Activated T-cell treated with anti-CD3 and anti-CD28 coated beads for 24 hours (primary cell): Measurements from ENCODE around the gene SLC16A2.
"Not testable (repeated sequence)": the region's sequence is repeated elsewhere in the genome, so short reads cannot be mapped to it uniquely, and the experiment has no call there.

Source experiments
- DNase-seq: peaks from one replicate; pipeline ENCODE4 v3.0.0-alpha.2; 2020; ENCODE audit warnings: low read depth

Gene SLC16A2

DNA sequence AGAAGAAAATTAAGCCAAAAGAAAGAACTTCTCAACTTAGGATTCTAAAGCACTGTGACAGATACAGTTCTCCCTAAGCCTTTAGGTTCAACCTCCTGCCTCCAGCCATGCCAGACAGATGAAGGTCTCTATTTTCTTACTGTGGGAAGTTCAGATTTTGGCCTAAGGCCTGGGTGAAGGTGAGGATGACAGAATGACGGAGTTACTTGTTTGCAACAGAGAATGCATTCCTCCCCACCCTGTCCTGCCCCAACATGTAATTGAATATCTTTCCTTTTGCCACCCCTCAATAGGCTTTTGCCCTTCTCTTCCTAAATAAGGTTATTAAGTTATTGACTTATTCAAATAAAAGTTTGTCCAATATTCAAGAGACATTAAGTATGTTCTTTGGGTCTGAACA lies 25.6 kb downstream of the SLC16A2 start:
- no peak for DNase-seq

DNA sequence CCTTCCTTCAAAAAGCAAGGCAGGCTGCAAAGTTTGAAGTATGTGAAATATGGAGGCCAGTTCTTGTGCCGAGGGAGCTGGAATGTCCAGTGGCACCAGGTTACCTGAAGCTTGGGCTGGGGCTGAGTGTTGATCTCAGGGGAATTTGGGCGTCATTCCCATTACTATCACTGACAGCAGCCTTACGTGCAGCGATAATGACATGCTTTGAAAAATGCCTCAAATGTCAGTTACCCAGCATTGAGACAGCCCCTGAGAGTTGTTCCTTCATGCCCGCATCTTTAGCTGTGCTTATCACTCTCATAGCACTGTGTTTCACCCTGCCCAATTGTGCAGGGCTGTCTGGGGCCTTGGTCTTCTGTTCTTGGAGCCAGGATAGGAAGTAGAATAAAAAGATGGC lies 27.4 kb downstream of the SLC16A2 start:
- DNase-seq, result no peak

DNA sequence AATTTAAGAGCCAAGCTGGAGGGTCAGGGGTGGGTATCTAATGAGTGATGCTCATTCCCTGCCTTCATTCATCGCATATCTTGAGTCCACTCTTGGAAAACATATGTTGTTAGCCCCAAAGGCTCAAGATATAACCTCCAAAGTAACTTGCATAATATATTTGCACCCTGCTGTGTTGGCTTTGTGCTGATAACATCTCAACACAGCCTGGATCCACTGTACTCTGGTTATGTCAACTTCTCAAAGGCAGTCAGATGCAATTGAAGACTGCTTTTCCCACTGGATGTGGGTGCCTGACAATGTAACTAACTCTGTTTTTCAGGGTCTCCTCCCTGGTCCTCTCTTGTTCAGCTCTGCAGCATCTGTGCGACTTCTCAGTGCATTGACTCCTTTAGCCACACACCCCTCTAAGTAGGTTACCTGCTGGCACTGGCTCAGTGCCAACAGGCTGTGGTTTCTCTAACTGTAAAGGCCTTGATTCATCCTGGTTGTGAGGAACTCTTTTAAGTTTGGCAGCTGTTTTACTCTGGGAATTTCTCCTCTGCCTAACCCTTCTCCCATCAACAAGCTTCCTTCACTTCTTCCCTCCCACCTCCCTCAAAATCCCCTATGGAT lies 28.1 kb downstream of the SLC16A2 start:
- peak; percentile 11 for DNase-seq

DNA sequence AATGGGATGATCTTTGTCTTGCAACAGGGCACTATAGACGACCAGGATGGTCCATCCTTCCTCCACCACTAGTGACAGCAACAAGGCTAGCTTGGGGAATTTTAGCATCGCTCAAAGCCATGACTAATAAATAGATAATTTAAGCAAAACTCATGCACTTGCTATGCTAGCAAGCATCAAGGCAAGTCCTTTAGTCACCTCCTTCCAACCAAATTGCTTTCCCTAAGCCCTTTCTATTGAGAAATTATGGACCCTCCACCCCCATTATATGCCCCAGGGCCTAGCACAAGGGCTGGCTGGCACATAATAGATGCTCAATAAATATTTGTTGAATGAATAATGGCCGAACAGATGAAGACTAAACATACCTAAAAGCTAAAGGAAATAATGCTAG lies 28.6 kb downstream of the SLC16A2 start:
- no peak for DNase-seq

DNA sequence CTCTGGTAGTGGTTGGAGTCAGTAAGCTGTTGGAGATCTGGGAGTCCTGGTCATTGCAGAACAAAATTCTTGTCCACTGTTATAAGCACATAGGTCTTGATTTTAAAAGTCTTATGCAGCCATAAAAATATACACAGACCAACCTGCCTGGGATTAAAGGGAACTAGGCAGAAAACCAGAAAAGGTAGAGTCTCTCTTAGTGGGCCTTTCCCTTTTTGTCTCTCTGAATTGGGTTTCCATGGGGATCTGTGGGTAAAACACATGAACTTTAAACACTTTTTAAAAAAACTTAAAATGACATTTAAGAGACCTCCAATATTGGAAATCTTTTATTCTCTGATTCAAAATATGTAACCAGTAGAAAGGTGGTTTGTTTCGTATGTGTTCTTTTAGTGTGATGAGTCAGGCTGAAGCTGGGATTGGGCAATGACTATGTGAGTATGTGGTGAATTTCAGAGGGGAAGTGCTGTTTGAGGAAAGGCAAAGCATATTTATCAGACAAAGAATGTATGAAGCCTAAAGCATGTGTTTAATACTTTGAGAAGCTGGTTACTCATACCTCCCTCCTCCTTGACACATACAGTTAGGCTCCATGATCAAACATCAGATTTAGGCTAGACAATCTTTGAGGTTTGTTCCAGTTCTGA lies 29.6 kb downstream of the SLC16A2 start:
- no peak for DNase-seq

DNA sequence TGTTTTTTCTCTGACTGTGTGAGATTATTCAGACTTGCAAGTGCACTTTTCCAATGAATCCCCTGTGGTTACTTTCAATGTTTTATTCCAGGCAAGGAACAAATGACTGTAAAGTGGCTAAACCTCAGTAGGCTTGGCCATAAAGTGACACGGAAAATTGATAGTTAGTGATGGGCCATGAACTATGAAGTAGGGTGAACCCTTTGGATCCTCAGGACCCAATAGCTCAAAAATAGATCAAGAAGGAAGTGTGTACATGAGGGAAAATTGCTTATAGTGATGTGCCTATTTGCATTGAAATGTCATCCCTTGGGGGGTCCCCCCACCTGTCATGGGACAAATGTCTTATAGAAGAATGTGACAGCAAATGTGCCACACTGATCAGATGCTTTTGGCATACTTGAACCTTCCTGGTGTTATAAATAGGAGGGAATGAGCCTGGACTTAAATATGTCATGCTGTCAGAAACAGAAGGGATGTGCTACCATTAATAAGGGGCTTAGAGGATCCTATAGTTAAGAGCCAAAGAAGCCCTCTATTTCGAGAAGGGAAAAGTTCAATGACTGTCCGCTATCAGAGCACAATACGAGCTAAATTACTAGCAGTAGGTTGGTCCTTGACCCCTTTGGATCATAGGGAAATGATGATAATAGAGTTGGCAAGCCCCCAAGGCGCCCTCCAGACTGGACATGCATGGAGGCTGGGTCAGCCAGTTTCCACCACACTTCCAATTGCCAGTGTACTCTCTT lies 30.3 kb downstream of the SLC16A2 start:
- no peak for DNase-seq

DNA sequence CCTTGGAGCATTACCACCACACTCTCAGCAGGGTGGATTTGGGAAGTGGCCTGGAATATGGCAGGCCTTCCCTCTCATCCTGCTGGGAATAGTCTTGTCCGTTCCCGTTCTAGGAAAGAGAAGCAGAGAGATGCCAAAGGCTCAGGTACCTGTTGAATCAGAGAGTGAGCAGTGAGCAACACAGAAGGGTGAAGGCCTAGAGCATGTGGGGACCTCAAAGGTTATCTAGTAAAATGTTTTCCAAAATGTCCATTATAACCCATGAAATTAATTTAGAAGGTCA lies 30.8 kb downstream of the SLC16A2 start:
- DNase-seq, result no peak

DNA sequence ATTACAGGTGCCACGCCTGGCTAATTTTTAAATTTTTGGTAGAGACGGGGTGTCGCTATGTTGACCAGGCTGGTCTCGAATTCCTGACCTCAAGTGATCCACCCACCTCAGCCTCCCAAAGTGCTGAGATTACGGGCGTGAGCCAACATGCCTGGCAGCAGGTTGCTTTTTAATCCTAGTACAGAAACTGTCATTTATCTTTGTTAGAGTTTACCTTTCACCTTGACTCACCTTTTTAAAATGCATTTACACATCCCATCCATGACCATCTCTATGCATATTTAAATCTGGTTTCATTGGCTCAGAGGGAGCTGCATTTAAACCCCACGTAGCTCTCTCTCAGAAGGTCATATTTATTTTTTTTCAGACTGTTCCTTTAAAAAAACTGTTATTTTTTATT lies 31.9 kb downstream of the SLC16A2 start:
- no peak for DNase-seq

DNA sequence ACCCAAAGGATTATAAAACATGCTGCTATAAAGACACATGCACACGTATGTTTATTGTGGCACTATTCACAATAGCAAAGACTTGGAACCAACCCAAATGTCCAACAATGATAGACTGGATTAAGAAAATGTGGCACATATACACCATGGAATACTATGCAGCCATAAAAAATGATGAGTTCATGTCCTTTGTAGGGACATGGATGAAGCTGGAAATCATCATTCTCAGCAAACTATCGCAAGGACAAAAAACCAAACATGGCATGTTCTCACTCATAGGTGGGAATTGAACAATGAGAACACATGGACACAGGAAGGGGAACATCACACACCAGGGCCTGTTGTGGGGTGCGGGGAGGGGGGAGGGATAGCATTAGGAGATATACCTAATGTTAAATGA lies 32.9 kb downstream of the SLC16A2 start:
- not testable (repeated sequence) for DNase-seq

DNA sequence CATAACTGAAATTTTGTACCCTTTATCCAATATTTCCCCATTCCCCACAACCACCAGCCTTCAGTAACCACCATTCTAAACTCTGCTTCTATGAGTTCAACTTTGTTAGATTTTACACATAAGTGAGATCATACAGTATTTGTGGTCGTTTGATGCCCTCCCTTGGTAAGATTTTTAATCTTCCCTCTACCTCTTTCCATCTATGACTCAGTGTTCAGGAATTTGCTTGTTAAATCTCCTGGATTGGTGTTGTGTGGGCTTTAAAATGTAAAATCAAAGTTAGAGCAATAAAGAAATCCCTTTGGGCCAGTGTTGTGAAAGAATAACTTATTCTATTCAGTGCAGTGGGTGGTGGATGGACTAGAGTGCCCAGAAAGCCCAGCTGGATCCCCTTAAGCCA lies 37.4 kb downstream of the SLC16A2 start:
- DNase-seq, result no peak

DNA sequence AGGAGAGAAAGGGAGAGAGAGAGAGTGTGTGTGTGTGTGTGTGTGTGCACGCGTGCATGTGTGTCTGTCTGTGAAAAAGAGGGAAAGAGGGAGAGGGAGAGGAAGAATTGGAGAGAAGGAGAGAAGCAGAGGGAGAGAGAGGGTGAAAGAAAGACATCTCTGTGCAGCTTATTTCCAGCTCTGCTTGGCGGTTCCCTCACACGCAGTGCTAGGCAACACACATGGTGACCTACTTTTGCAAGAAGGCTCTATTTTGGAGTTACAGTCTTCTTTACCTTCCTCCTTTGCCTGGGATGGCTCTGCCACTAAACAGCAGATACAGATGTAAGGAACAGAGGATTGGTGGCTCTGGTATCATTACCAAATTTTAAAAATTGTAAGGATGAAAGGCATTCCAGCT lies 40.1 kb downstream of the SLC16A2 start:
- no peak for DNase-seq

DNA sequence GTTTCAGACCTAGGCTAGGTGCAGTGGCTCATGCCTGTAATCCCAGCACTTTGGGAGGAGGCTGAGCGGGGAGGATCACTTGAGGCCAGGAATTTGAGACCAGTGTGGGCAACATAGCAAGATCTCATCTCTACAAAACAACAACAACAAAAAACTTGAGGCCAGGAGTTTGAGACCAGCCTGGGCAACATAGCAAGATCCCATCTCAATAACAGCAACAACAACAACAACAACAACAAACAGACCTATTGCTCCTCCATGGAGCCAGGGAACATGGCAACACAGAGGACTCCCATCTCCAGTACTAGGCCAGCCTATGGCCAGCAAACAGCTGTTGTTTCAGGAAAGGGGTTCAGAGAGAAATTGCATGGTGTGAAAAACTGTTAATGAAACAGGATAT lies 43.4 kb downstream of the SLC16A2 start:
- DNase-seq, result no peak

DNA sequence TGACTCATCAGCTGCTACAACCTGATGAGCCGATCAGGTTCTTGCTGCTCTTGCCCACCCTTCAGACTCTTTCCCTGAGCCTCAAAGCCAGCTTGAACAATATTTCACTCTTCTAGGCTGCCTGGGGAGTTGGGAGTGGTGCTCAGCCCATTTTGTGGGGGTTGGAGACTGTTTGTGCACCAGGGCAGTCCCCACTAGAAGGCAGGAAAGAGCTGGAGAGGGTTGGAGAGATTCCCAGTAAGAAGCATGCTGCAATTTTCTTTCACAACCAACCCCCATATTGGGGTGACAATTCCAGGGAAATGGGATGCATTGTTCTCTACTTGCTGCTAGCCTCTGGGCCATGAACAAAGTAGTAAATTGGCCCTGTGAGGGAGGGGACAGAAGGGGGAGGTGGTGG lies 44.1 kb downstream of the SLC16A2 start:
- DNase-seq, result no peak

DNA sequence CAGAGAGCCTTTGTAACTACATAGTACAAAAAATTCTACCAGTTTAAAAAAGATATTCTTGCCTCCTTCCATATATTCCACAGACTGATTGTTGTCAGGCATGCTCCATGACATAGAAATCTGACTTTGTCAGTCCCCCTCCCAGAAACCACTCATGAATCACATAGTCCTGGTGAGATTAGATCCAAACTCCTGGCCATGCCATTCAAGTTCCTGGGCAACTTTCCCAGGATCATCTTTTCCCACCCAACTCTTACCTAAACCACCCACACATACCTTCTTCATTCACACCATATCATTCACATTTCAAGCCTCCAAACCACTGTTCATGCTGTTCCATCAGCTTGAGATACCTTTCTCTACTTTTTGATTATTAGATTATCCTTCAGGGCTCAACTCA lies 46.4 kb downstream of the SLC16A2 start:
- DNase-seq, result no peak

DNA sequence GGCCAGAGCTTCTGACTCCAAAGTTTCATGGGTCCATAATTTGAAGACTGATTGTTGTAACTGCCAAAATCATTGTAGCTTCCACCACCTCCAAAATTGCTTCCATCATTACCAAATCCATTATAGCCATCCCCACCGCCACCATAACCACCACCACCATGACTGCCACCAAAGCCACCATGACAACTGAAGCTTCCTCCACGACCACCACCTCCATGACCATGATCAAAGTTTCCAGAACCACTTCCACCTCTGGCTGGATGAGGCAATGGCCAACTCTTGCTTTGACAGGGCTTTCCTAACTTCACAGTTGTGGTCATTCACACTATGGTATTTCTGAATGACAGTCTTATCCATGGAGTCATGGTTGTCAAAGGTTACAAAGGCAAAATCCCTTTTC lies 51.8 kb downstream of the SLC16A2 start:
- not testable (repeated sequence) for DNase-seq

DNA sequence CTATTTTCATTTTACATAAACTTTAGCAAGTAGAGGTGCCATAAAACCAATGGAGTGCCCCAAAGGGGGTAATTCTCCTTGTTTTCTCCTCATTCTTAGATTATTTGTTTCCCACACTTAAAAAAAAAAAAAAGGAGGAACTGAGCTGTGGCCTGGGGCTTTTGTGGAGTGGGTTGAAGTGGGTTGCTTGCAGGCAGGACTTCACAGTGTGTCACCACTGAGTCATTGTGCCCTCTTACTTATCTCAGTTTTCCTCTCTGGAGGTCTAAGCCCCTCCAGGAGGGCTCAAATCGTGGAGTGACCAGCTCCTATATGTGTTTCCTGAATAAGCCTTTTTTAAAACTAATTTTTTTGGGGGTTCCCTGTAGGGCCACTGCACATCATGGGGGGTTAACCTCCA lies 69.0 kb downstream of the SLC16A2 start:
- no peak for DNase-seq

DNA sequence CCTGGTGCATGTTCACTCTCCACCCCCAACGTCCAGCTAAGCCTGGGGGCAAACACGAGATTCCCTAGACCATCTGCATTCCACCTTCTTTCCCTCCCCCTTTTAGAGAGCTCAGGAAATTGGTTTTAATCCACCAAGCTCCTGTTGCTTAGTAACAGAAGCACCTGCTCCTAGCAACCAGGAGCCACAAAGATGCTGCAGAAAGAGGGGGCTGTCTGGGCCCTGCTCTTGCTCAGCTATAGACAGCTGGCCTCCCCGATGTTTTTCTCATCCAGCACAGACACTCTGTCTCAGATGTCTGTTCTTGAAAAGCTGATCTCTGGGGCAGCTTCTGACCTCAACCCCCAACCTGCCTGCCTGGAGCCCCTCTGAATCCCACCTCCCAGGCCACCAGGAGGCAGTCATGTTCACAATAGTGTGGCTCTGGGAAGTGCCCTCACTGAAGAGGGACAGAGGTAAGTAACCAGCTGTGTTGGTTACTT lies 71.5 kb downstream of the SLC16A2 start:
- DNase-seq, result peak; percentile 2

DNA sequence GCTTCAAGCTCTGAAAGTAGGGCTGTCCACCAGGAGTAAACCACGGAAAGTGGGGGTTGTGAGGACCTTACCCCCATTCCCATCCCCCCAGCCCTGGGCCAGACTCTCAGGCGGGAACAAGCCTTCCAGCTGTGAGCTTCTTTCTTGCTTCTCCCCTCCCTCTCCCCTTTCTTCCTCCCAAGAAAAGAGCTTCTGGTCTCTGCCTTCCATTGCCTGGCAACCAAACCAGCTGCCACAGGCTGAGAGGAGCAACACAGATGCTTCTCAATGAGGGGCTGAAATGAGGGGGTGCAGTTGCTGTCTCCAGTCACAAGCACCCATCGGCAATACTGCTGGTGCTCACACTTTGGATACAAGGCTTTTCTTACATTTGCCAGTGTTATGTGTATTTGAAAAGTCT lies 72.5 kb downstream of the SLC16A2 start:
- no peak for DNase-seq

DNA sequence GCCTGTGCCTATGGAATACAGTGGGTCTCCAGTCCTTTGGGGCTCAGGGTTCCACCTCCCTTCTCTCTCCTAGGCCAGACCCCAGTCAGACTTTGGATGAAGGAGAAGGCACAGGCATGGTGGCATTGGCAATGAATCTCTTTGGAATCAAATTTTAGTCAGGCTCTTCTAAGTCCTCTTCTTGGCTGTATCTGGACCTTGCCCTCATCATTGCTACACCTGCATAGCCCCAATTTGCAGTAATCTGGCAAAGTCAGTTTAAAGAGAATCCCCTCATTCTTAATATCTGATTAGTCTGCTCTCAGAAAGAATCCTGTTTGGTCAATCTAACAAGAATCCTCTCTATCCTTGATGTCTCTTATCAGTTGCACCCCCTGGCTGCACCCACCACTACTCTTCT lies 77.6 kb downstream of the SLC16A2 start:
- no peak for DNase-seq

DNA sequence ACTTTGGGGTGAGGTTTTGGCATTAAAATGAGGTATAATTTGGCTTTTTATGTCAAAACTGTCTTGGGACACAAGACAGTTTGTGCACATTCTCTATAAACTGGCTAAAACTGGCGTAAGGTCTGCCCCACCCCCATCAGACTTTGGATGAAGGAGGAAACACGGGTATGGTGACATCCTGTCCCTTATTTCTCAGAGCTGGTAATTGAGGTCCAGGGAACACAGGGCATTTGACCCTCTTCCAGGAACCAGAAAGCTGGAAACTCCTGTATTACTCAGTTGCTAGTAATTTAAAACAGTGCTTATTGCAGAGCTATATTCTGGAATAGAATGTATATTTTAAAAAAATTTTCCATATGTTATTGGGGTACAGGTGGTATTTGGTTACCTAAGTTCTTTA lies 78.8 kb downstream of the SLC16A2 start:
- DNase-seq, result no peak

DNA sequence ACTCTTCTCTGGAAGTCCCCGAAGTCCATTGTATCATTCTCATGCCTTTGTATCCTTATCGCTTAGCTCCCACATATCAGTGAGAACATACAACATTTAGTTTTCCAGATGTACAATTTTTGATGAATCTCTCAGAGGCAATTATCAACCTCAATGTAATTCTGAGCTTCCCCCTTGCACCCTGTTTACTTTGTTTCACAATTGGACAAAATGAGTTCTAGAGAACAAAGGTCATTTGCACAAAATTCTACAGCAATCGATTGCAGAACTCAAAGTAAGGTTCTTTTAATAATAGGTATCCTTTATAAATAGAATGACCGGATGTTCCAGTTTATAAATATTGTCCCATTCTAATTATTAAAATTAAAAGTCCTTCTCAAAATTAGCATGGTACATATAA lies 79.3 kb downstream of the SLC16A2 start:
- DNase-seq, result no peak

DNA sequence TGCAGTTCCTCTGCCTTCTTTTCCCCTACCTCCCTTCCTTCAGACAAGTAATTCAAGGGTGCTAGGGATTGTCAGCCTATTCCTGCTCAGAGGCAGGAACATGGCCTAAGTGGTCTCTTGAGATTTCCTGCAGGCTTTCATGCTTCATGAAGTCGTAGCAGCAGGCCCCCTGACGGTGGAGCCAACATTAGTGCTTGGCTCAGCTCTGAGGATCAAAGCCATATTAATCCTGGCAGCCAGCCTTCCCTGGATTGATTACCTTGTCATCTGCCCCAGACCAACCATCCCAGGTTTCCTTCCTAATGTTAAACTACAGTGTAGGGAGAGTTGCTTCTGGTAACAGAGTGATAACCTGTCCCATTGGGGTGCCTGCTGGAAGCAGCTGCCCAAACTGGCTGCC lies 84.1 kb downstream of the SLC16A2 start:
- DNase-seq, result no peak

DNA sequence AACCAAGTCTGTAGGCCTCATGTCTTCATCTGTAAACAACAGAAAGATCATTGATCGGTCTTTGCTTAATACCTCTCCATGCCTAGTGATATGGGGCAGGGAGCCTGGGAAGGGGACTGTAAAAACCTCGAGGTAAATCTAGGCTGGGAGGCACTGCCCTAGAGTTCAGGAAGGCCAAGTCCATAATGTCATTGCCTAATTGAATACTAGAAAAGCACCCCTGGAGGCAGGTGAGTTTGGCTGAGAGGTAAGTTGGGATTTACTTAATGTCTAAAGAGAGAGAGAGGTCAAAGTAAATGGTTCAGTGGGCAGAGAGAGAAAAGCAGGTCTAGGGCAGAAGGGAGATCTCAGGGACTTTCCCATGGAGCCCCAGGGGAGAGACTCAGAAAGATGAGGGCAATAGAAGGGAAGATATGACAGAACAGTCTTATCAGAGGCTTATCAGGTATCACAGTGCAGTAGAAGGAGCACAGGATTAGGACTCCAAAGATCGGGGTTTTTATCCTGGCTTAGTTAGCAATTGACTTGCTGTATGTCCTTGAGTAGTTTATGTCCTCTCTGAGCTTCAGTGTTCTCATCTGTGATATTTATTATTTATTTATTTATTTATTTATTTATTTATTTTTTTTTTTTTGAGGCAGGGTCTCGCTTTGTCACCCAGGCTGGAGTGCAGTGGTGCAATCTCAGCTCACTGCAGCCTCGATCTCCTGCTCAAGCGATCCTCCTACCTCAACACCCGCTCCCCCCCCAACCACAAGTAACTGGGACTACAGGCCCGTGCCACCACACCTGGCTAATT lies 85.2 kb downstream of the SLC16A2 start:
- no peak for DNase-seq
